ENCODE measurements around the gene DCAF10. TPM values are rescaled to one million over a fixed set of nuclear protein-coding genes. Genes with fewer than 3 reads are reported as not detected.
A peak's percentile ranks its signal among the peaks of the same experiment; 100 is the strongest.

DCAF10 gene
- total and polyA plus RNA-seq, 2 donors from 2014 or later = 10.6 to 28.5 TPM

DNA sequence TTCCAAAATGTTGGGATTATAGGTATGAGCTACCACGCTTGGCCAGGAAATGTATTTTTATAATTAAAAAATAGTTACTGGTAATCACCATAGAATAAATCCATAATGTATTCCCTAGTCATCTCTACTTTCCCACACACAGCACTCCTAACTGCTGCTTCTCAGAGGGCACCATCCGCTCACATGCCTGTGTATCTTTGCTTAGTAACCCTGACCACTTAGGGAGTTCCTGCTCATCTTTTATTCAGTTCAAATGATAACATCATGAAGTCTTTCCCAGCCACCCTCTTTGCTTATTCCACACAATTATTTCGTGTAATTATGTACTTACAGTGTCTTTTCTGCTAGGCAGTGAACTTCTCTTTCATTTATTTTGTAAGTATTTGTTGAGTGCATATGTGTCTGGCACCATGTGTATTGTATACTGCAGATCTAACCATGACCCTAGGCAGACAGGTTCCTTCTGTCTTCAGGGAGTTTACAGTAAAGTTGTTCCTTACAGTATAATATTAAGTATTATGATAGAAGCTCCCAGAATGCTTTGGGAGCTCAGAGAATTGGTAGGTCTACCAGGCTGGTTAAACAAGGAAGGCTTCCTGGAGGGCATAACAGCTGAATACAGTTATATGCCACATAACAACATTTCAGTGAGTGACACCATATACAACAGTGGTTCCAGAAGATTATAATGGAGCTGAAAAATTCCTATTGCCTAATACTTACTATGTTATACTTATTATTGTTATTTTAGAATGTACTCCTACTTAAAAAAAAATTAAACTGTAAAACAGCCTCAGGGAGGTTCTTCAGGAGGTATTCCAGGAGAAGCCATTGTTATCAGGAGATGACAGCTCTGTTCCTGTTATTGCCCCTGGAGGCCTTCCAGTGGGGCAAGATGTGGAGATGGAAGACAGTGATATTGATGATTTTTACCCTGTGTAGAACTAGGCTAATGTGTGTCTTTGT lies 39.2 kb downstream of the DCAF10 start:
- no peak overlapping the region for H3K27ac ChIP-seq (ENCODE audit: low read depth in 2 of 2, low read length in 2 of 2)
- no peaks in the 10 kb centered on the region for H3K4me1 ChIP-seq (ENCODE audit: control insufficient read depth in 2 of 3, insufficient read depth in 2 of 3, low read depth in 1 of 3, low read length in 3 of 3)
- no peaks in the 10 kb centered on the region for H3K9me3 ChIP-seq (ENCODE audit: control insufficient read depth in 2 of 3, insufficient read depth in 1 of 3, low read length in 3 of 3)
- TF ChIP-seq, protein P1, sequence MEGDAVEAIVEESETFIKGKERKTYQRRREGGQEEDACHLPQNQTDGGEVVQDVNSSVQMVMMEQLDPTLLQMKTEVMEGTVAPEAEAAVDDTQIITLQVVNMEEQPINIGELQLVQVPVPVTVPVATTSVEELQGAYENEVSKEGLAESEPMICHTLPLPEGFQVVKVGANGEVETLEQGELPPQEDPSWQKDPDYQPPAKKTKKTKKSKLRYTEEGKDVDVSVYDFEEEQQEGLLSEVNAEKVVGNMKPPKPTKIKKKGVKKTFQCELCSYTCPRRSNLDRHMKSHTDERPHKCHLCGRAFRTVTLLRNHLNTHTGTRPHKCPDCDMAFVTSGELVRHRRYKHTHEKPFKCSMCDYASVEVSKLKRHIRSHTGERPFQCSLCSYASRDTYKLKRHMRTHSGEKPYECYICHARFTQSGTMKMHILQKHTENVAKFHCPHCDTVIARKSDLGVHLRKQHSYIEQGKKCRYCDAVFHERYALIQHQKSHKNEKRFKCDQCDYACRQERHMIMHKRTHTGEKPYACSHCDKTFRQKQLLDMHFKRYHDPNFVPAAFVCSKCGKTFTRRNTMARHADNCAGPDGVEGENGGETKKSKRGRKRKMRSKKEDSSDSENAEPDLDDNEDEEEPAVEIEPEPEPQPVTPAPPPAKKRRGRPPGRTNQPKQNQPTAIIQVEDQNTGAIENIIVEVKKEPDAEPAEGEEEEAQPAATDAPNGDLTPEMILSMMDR (IDR thresholded peaks at IDR 0.05; ENCODE audit: borderline replicate concordance, extremely low read depth, insufficient read depth) = no peak
- H3K36me3 ChIP-seq (ENCODE audit: control insufficient read depth in 2 of 3, insufficient read depth in 3 of 3, low read length in 3 of 3) = no peaks in the 10 kb centered on the region
- no peak overlapping the region for H3K9ac ChIP-seq (ENCODE audit: low read length in 3 of 3)
- no peaks in the 10 kb centered on the region for H3K27me3 ChIP-seq (ENCODE audit: control insufficient read depth, insufficient read depth, low read length)
- intact Hi-C loops (cut with DNase I) = no loop called here
- FAIRE-seq (no peak), DNase-seq (no peak)
- H3K4me3 ChIP-seq (ENCODE audit: low read length in 3 of 3) = no peak overlapping the region

DNA sequence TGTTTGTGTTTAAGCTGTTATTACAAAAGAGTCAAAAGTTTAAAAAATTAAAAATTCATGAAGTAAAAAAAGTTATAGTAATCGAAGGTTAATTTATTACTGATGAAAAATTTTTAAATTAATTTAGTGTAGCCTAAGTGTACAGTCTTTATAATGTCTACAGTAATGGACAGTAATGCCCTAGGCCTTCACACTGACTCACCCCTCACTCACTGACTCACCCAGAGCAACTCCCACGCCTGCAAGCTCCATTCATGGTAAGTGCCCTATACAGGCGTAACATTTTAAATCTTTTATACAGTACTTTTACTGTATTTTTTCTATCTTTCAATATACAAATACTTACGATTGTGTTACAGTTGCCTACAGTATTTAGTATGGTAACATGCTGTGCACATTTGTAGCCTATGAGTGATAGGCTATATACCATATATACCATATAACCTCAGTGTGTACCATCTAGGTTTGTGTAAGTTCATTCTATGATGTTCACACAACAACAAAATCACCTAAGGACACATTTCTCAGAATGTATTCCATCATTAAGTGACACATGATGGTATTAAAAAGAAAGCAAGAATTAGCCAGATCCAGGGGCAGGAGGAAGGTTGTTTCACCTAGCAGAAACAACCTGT lies 40.1 kb downstream of the DCAF10 start:
- H3K36me3 ChIP-seq (ENCODE audit: control insufficient read depth in 2 of 3, insufficient read depth in 3 of 3, low read length in 3 of 3) = no peaks in the 10 kb centered on the region
- H3K4me3 ChIP-seq (ENCODE audit: low read length in 3 of 3) = no peak overlapping the region
- H3K27me3 ChIP-seq (ENCODE audit: control insufficient read depth, insufficient read depth, low read length) = no peaks in the 10 kb centered on the region
- H3K9ac ChIP-seq (ENCODE audit: low read length in 3 of 3) = no peak overlapping the region
- no peak overlapping the region for H3K27ac ChIP-seq (ENCODE audit: low read depth in 2 of 2, low read length in 2 of 2)
- no peak for DNase-seq
- peak; percentile 79 for FAIRE-seq
- TF ChIP-seq, protein P1 (IDR thresholded peaks at IDR 0.05; ENCODE audit: borderline replicate concordance, extremely low read depth, insufficient read depth) = no peak
- intact Hi-C loops (cut with DNase I) = no loop called here
- no peaks in the 10 kb centered on the region for H3K9me3 ChIP-seq (ENCODE audit: control insufficient read depth in 2 of 3, insufficient read depth in 1 of 3, low read length in 3 of 3)
- H3K4me1 ChIP-seq (ENCODE audit: control insufficient read depth in 2 of 3, insufficient read depth in 2 of 3, low read depth in 1 of 3, low read length in 3 of 3) = no peaks in the 10 kb centered on the region

DNA sequence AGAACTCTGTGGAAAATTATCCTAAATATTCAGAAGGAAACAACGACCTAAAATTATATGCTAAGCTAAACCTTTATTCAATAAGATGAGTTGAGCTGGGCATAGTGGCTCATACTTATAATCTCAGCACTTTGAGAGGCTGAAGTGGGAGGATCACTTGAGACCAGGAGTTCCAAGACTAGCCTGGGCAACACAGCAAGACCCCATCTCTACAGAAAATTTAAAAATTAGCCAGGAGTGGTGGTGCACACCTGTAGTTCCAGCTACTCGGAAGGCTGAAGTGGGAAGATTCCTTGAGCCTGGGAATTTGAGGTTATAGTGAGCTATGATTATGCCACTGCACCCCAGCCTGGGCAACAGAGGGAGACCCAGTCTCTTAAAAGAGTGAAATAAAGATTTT lies 51.6 kb downstream of the DCAF10 start:
- intact Hi-C loops (cut with DNase I) = no loop called here
- TF ChIP-seq, protein P1 (IDR thresholded peaks at IDR 0.05; ENCODE audit: borderline replicate concordance, extremely low read depth, insufficient read depth) = no peak
- Histone ChIP-seq H3K4me3 (ENCODE audit: low read length in 3 of 3) (no peak overlapping the region), H3K9me3 (ENCODE audit: control insufficient read depth in 2 of 3, insufficient read depth in 1 of 3, low read length in 3 of 3) (no peaks in the 10 kb centered on the region), H3K36me3 (ENCODE audit: control insufficient read depth in 2 of 3, insufficient read depth in 3 of 3, low read length in 3 of 3) (no peaks in the 10 kb centered on the region), H3K27me3 (ENCODE audit: control insufficient read depth, insufficient read depth, low read length) (no peaks in the 10 kb centered on the region), H3K9ac (ENCODE audit: low read length in 3 of 3) (no peak overlapping the region), H3K27ac (ENCODE audit: low read depth in 2 of 2, low read length in 2 of 2) (no peak overlapping the region), H3K4me1 (ENCODE audit: control insufficient read depth in 2 of 3, insufficient read depth in 2 of 3, low read depth in 1 of 3, low read length in 3 of 3) (no peaks in the 10 kb centered on the region)
- FAIRE-seq (no peak), DNase-seq (no peak)

Measured in kidney (tissue), 14 donors.